Measurements from ENCODE around the gene HNF1B. TPM values are rescaled to one million over a fixed set of nuclear protein-coding genes. Genes with fewer than 3 reads are reported as not detected.

Gene HNF1B
- total and polyA plus RNA-seq, 10 of the 15 experiments (the other 5 are each of a cell fraction or from before 2014, with no cell fraction given) = 0.51 to 12.7 (median 1.9) TPM

GRCh38 chr17:37774504-37774903 is 29.6 kb upstream of the HNF1B start (continued):
- TF ChIP-seq PRDM15 (CRISPR knock-in tag; IDR thresholded peaks at IDR 0.05) = no peak
- no peak for TF ChIP-seq ZSCAN29 (IDR thresholded peaks at IDR 0.05)
- no peak for TF ChIP-seq SREBF1 (IDR thresholded peaks at IDR 0.05; ENCODE audit: low read length)
- TF ChIP-seq BCLAF1 (IDR thresholded peaks at IDR 0.05) = no peak
- TF ChIP-seq HDAC6 (IDR thresholded peaks at IDR 0.05; ENCODE audit: unreplicated experiment) = no peak
- TF ChIP-seq RELB (IDR thresholded peaks at IDR 0.05; ENCODE audit: low read depth) = peak; percentile 93
- TF ChIP-seq MXI1 (IDR thresholded peaks at IDR 0.05; ENCODE audit: low read depth, low read length) = no peak
- peak; percentile 51; the same call in 1 of the 2 replicates for TF ChIP-seq ZNF217 (IDR thresholded peaks at IDR 0.05)
- peak; percentile 46; the same call in 1 of the 2 replicates for TF ChIP-seq BACH1 (IDR thresholded peaks at IDR 0.05; ENCODE audit: borderline replicate concordance)
- TF ChIP-seq JUNB (IDR thresholded peaks at IDR 0.05) = peak; percentile 51
- no peak for TF ChIP-seq STAT1 (conservative IDR thresholded peaks at IDR 0.05)
- TF ChIP-seq ELK1 (IDR thresholded peaks at IDR 0.05; ENCODE audit: low read depth, low read length) = no peak
- TF ChIP-seq SIN3A (IDR thresholded peaks at IDR 0.05; ENCODE audit: low read depth, low read length) = no peak
- no peak for TF ChIP-seq BRCA1 (IDR thresholded peaks at IDR 0.05; ENCODE audit: low read depth, low read length)
- TF ChIP-seq TCF7 (IDR thresholded peaks at IDR 0.05; ENCODE audit: borderline replicate concordance) = no peak
- TF ChIP-seq TAF1 (IDR thresholded peaks at IDR 0.05; ENCODE audit: borderline replicate concordance, low read depth, low read length) = no peak
- no peak for TF ChIP-seq SUZ12 (IDR thresholded peaks at IDR 0.05; ENCODE audit: unreplicated experiment)
- peak; percentile 71; the same call in 1 of the 2 replicates for TF ChIP-seq BMI1 (IDR thresholded peaks at IDR 0.05; ENCODE audit: borderline replicate concordance)
- 0 out of 2 replicates have a peak, but pooled peaks have one; percentile 31 for TF ChIP-seq NFYB (IDR thresholded peaks at IDR 0.05; ENCODE audit: insufficient read depth, low read depth, low read length)
- no peak for TF ChIP-seq IRF4 (IDR thresholded peaks at IDR 0.05; ENCODE audit: low read depth, low read length)
- no peak for TF ChIP-seq NKRF (conservative IDR thresholded peaks at IDR 0.05)
